Karpas-422 (cell line): ENCODE results near the gene NSUN3. TPM values are rescaled to one million over a fixed set of nuclear protein-coding genes. Genes with fewer than 3 reads are reported as not detected.

Experiments
- DNase-seq: peaks from one replicate; pipeline ENCODE4 v3.0.0-alpha.2; 2015
- H2AFZ ChIP-seq: fragments of 200-600 bp; sonication (generic); 2 replicates; pipeline ENCODE4 v1.6.1; 2014; ENCODE audit warnings: antibody characterized with exemption, low read length, mixed read lengths
- H3K27ac ChIP-seq: fragments of 200-600 bp; sonication (generic); 2 replicates; pipeline ENCODE4 v1.5.1; 2014; ENCODE audit warnings: mild to moderate bottlenecking, low read length, moderate library complexity
- H3K27me3 ChIP-seq: fragments of 200-600 bp; sonication (generic); 2 replicates; pipeline ENCODE4 v1.6.1; 2014; ENCODE audit warnings: low read length, mixed read lengths
- H3K36me3 ChIP-seq: fragments of 200-600 bp; sonication (generic); 2 replicates; pipeline ENCODE4 v1.6.1; 2014; ENCODE audit warnings: low read length, mixed read lengths; ENCODE audit not compliant: insufficient read depth
- H3K4me1 ChIP-seq: fragments of 200-600 bp; sonication (generic); 2 replicates; pipeline ENCODE4 v1.6.1; 2014; ENCODE audit warnings: mild to moderate bottlenecking, low read length, mixed read lengths
- H3K4me2 ChIP-seq: fragments of 200-600 bp; sonication (generic); 2 replicates; pipeline ENCODE4 v1.6.1; 2014; ENCODE audit warnings: low read length, low read depth, mild to moderate bottlenecking; ENCODE audit not compliant: poor library complexity, severe bottlenecking
- H3K4me3 ChIP-seq: fragments of 200-600 bp; sonication (generic); 2 replicates; pipeline ENCODE4 v1.5.1; 2014; ENCODE audit warnings: mild to moderate bottlenecking, antibody characterized with exemption, low read length, mixed read lengths
- H3K79me2 ChIP-seq: fragments of 200-600 bp; sonication (generic); 2 replicates; pipeline ENCODE4 v1.6.1; 2014; ENCODE audit warnings: mild to moderate bottlenecking, low read length, mixed read lengths
- H3K9ac ChIP-seq: fragments of 200-600 bp; sonication (generic); 2 replicates; pipeline ENCODE4 v1.6.0; 2014; ENCODE audit warnings: low read length
- H3K9me2 ChIP-seq: fragments of 200-600 bp; sonication (generic), shearing (Covaris generic); replicated peaks from 2 replicates; pipeline ENCODE4 v1.6.0; 2014; ENCODE audit warnings: mild to moderate bottlenecking, low read length, moderate library complexity; ENCODE audit not compliant: insufficient read depth
- H3K9me3 ChIP-seq: fragments of 300-700, 200-600 bp; sonication (generic); 2 replicates; pipeline ENCODE4 v1.6.1; 2014; ENCODE audit warnings: low read length, mixed read lengths
- H4K20me1 ChIP-seq: fragments of 200-600 bp; sonication (generic); 2 replicates; pipeline ENCODE4 v1.6.1; 2014; ENCODE audit warnings: mild to moderate bottlenecking, antibody characterized with exemption, low read length, low read depth; ENCODE audit not compliant: insufficient read depth
- total RNA-seq: library from RNA; depleted of rRNA; stranded (reverse); fragments of >200 nt; shearing (Covaris generic); gene quantifications from 2 replicates; pipeline ENCODE4 v1.2.3, GENCODE V29; 2014; ENCODE audit warnings: low replicate concordance

The NSUN3 gene
- total RNA-seq, 1 experiment from 2014 or later: 36.9 TPM

DNA sequence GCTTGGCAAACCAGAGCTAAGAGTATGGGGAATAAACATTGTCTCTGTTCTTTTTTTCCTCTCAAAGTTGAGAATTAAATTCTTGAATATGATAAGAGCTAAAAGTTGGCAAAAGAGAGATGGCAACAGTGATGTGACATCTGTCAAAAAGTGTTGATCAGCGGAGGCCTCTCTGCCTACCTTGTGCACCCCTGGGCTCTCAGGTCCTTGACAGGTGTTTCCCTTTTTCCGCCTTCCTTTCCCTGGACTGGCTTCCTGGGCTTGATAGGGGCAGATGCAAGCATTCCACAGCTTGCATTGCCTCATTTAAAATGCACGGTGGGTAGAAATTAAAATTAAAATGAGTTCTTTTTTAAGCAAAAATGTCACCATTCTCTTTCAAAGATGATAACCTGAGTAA, 84.2 kb downstream of the NSUN3 start:
- no peaks in the 10 kb centered on the region for H3K36me3 ChIP-seq
- no peaks in the 10 kb centered on the region for H3K27me3 ChIP-seq
- H3K9ac ChIP-seq: no peak overlapping the region
- H4K20me1 ChIP-seq: no peaks in the 10 kb centered on the region
- no peaks in the 10 kb centered on the region for H3K4me1 ChIP-seq
- no peak overlapping the region for H3K27ac ChIP-seq
- no peak overlapping the region for H3K4me3 ChIP-seq
- H3K9me3 ChIP-seq: no peaks in the 10 kb centered on the region
- DNase-seq: no peak
- H3K4me2 ChIP-seq: no peak overlapping the region
- no peaks in the 10 kb centered on the region for H3K9me2 ChIP-seq
- H3K79me2 ChIP-seq: no peaks in the 10 kb centered on the region
- no peak overlapping the region for H2AFZ ChIP-seq

GRCh38 chr3:94150113-94150512, 87.3 kb downstream of the NSUN3 start:
- Histone ChIP-seq H3K9me3 (no peaks in the 10 kb centered on the region), H3K4me1 (no peaks in the 10 kb centered on the region), H3K27me3 (no peaks in the 10 kb centered on the region), H3K4me3 (no peak overlapping the region), H3K9ac (no peak overlapping the region), H3K36me3 (no peaks in the 10 kb centered on the region), H3K27ac (no peak overlapping the region), H3K4me2 (no peak overlapping the region), H2AFZ (no peak overlapping the region), H3K9me2 (no peaks in the 10 kb centered on the region), H4K20me1 (no peaks in the 10 kb centered on the region), H3K79me2 (no peaks in the 10 kb centered on the region)
- no peak for DNase-seq

- no peaks in the 10 kb centered on the region for H3K36me3 ChIP-seq
- no peak overlapping the region for H3K9ac ChIP-seq
- no peak overlapping the region for H3K4me2 ChIP-seq
- H3K9me2 ChIP-seq: no peaks in the 10 kb centered on the region
- H3K27me3 ChIP-seq: no peaks in the 10 kb centered on the region
- H3K27ac ChIP-seq: no peak overlapping the region
- H3K4me3 ChIP-seq: no peak overlapping the region
- H3K9me3 ChIP-seq: no peaks in the 10 kb centered on the region
- DNase-seq: peak; percentile 45
- no peak overlapping the region for H2AFZ ChIP-seq
- no peaks in the 10 kb centered on the region for H4K20me1 ChIP-seq
- H3K4me1 ChIP-seq: peaks cover 7% of the 10 kb centered on the region
- no peaks in the 10 kb centered on the region for H3K79me2 ChIP-seq
Measured at GRCh38 chr3:94156626-94157025, 93.8 kb downstream of the NSUN3 start.

DNA sequence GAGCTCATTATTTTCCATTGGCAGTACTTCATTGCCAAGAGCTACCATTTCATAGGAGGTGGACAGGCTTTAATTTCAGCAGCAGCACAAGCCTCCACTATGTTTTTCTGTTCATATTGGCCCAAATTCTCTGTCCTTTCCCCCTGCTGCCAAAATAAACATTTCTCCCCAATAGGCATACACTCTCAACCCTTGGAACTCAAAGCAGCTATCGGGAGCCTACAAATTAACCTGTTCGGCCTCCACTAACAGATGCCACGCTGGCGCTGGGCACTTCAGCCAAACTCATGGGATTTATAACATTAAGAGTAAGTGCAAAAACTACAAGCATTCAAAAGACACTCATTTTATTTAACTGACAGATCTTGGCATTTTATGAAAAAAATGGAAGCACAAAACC, 95.7 kb downstream of the NSUN3 start:
- no peaks in the 10 kb centered on the region for H3K9me3 ChIP-seq
- no peak overlapping the region for H3K27ac ChIP-seq
- H2AFZ ChIP-seq: no peak overlapping the region
- H4K20me1 ChIP-seq: no peaks in the 10 kb centered on the region
- H3K4me3 ChIP-seq: no peak overlapping the region
- DNase-seq: no peak
- H3K36me3 ChIP-seq: no peaks in the 10 kb centered on the region
- H3K4me1 ChIP-seq: peaks cover 7% of the 10 kb centered on the region
- H3K79me2 ChIP-seq: no peaks in the 10 kb centered on the region
- no peak overlapping the region for H3K9ac ChIP-seq
- no peaks in the 10 kb centered on the region for H3K27me3 ChIP-seq
- no peaks in the 10 kb centered on the region for H3K9me2 ChIP-seq
- H3K4me2 ChIP-seq: no peak overlapping the region

- DNase-seq: no peak
- Histone ChIP-seq H3K9me2 (no peaks in the 10 kb centered on the region), H3K9me3 (no peaks in the 10 kb centered on the region), H3K79me2 (no peaks in the 10 kb centered on the region), H2AFZ (no peak overlapping the region), H3K27me3 (no peaks in the 10 kb centered on the region), H3K9ac (no peak overlapping the region), H3K27ac (no peak overlapping the region), H3K4me1 (peaks cover 7% of the 10 kb centered on the region), H3K4me3 (no peak overlapping the region), H3K36me3 (no peaks in the 10 kb centered on the region), H3K4me2 (no peak overlapping the region), H4K20me1 (no peaks in the 10 kb centered on the region)
Measured at GRCh38 chr3:94159062-94159828, 96.4 kb downstream of the NSUN3 start.

DNA sequence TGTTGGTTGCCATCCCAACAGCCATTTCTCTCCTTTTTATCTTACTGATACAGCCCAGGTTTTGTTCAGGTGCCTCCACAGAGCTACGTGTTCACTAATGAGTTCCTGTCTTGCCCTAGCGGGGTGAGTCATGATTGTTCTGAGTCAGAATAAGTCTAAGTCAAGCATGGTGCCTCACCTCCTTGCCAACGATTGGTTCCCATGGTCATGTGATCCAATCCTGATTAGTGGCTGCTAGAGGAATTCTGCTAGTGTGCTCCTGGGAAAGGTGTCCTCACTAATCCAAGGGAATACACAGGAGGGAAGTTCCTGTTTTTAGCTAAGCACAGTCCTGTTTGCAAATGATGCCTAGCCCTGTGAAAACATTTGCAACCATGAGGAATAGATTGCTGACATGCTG, 99.8 kb downstream of the NSUN3 start:
- Histone ChIP-seq H3K79me2 (no peaks in the 10 kb centered on the region), H2AFZ (no peak overlapping the region), H3K9ac (no peak overlapping the region), H3K9me3 (no peaks in the 10 kb centered on the region), H3K27me3 (no peaks in the 10 kb centered on the region), H3K27ac (no peak overlapping the region), H3K4me3 (no peak overlapping the region), H3K4me1 (no peaks in the 10 kb centered on the region), H4K20me1 (no peaks in the 10 kb centered on the region), H3K36me3 (no peaks in the 10 kb centered on the region), H3K4me2 (no peak overlapping the region), H3K9me2 (no peaks in the 10 kb centered on the region)
- no peak for DNase-seq

- Histone ChIP-seq H3K9ac (no peak overlapping the region), H2AFZ (no peak overlapping the region), H3K9me3 (no peaks in the 10 kb centered on the region), H3K4me2 (no peak overlapping the region), H3K27ac (no peak overlapping the region), H3K27me3 (no peaks in the 10 kb centered on the region), H4K20me1 (no peaks in the 10 kb centered on the region), H3K79me2 (no peaks in the 10 kb centered on the region), H3K9me2 (no peaks in the 10 kb centered on the region), H3K4me3 (no peak overlapping the region), H3K36me3 (no peaks in the 10 kb centered on the region), H3K4me1 (no peaks in the 10 kb centered on the region)
- no peak for DNase-seq
Measured at GRCh38 chr3:94167346-94167745, 104.5 kb downstream of the NSUN3 start.

DNA sequence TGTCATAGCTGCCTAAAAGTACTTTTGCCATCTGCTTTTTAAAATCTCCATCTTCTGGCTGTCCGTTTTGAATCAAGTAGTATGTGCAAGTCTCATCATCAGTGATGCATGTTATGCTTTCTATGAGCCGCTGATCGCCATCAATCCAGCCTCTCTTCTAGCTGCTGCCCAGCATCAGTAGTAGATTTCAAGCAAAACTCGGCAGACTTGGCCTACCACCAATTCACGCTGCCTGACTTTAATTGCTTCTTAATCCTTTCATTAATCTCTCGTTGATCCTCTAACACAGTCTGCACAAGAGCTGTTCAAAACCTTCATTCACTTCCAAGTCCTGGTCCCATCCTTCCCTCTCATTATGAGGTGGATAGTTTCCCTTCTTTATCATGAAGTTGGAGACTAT, 104.9 kb downstream of the NSUN3 start:
- Histone ChIP-seq H2AFZ (no peak overlapping the region), H3K79me2 (no peaks in the 10 kb centered on the region), H3K4me2 (no peak overlapping the region), H3K36me3 (no peaks in the 10 kb centered on the region), H3K27me3 (no peaks in the 10 kb centered on the region), H3K9ac (no peak overlapping the region), H3K9me3 (no peaks in the 10 kb centered on the region), H3K27ac (no peak overlapping the region), H4K20me1 (no peaks in the 10 kb centered on the region), H3K4me1 (no peaks in the 10 kb centered on the region), H3K4me3 (no peak overlapping the region), H3K9me2 (no peaks in the 10 kb centered on the region)
- no peak for DNase-seq
